GM13977 (cell line): ENCODE data around the gene GMDS.

Experiments
- DNase-seq: peaks from one replicate; pipeline ENCODE4 v3.0.0; 2012; ENCODE audit warnings: low spot score
- in situ Hi-C: fragments of 300-500 bp; cut with MboI; formaldehyde crosslinking; loops from one replicate; pipeline ENCODE4 v1.12.0; 2022; ENCODE audit warnings: low sequenced_read_pairs, low pct_unique_long_range_greater_than_20kb, mixed read lengths, inconsistent platforms; ENCODE audit not compliant: unreplicated experiment
- TF ChIP-seq, protein P1 (sequence below): IDR thresholded peaks from 2 replicates; pipeline ENCODE4 v1.5.1; 2012; ENCODE audit warnings: mild to moderate bottlenecking, control low read depth; ENCODE audit not compliant: insufficient read depth; ENCODE audit errors: extremely low read depth, missing control alignments

Gene GMDS

DNA sequence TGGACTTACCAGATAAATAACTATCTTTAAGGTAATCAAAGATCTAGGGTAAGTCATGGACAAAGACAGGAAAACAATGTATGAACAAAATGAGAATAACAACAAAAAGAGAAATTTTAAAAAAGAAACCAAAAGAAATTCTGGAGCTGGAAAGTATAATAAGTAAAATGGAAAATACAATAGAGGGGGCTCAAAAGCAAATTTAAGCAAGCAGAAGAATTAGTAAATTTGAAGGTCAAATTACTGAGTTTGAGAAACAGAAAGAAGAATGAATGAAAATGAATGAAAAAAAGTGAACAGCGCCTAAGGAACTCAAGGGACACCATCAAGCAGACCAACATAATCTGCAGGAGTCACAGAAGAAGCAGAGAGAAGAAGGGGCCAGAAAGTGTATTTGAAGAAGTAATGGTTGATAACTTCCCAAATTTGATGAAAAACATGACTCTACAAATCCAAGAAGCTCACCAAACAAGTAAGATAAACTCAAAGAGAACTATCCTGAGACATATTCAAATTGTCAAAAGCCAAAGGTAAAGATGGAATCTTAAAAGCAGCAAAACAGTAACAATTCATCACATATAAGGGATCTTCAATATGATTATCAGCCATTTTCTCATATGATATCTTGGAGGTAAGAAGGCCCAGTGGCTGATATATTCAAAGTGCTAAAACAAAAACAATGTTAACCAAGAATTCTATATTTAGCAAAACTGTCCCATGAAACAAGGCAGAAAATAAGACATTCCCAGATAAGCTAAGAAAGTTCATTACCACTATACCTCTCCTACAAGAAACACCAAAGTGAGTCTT, 417.2 kb downstream of the GMDS start:
- DNase-seq = no peak
- in situ Hi-C loops = no loop called here
- TF ChIP-seq, protein P1, sequence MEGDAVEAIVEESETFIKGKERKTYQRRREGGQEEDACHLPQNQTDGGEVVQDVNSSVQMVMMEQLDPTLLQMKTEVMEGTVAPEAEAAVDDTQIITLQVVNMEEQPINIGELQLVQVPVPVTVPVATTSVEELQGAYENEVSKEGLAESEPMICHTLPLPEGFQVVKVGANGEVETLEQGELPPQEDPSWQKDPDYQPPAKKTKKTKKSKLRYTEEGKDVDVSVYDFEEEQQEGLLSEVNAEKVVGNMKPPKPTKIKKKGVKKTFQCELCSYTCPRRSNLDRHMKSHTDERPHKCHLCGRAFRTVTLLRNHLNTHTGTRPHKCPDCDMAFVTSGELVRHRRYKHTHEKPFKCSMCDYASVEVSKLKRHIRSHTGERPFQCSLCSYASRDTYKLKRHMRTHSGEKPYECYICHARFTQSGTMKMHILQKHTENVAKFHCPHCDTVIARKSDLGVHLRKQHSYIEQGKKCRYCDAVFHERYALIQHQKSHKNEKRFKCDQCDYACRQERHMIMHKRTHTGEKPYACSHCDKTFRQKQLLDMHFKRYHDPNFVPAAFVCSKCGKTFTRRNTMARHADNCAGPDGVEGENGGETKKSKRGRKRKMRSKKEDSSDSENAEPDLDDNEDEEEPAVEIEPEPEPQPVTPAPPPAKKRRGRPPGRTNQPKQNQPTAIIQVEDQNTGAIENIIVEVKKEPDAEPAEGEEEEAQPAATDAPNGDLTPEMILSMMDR = no peak

DNA sequence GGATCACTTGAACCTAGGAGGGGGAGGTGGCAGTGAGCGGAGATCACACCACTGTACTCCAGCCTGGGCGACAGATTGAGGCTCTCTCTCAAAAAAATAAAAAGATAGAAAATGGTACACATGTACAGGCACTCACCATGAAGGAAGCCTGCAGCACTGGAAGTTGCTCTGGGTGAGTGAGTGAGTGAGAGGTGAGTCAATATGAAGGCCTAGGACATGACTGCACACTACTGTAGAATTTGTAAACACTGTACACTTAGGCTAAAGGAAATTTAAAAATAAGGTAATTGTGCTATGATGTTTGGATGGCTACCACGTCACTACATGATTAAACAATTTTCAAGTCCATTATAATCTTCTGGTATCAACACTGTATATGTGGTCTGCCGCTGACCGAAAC, 419.5 kb downstream of the GMDS start:
- no peak for DNase-seq
- in situ Hi-C loops = no loop called here
- TF ChIP-seq, protein P1 = no peak

DNA sequence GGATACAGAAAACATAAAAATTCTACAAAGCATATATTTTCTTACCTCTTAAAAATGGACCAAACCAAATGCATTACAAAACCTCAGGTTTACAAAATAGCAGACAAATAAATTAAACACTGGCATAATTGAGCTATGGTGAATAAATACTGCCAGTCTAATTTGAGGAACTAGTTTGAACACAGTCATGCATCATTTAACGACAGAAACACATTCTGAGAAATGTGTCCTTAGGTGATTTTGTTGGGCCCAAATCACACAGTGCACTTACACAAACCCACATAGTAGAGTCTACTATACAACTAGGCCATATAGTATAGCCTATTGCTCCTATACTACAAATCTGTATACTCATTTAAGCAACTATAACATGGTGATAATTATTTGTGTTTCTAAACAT, 420.1 kb downstream of the GMDS start:
- in situ Hi-C loops = no loop called here
- DNase-seq = no peak
- TF ChIP-seq, protein P1 = no peak

DNA sequence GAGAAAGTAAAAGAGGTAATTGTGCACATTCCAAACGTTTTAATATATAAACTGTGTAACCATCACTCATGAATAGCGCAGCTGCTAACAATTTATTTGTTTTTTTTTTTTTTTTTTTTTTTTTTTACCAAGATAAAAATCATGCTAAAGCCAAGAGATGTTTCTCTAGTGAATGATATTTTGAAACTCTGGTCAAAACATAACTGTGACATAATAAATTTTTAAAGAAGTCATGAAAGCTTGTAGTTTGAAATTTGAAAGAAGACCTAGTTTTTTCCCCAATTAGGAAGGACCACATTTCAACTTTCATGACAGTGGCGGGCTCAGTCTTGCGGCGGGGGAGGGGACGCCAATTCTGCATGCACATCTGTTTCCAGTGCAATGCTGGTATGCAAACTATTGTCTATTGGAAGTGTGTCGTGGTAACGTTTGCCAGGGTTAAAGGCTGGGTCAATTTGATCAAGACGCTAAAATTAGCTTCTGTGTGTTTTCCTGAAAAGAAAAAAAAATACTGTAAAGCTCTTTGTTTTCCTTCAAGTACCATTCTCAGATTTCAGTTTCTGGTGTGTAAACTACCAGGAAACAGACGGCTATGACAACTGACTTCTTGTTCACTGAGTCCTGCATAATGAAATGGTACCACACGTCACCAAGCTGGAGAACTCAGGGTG, 423.8 kb downstream of the GMDS start:
- no peak for DNase-seq
- in situ Hi-C loops = no loop called here
- TF ChIP-seq, protein P1 = no peak

DNA sequence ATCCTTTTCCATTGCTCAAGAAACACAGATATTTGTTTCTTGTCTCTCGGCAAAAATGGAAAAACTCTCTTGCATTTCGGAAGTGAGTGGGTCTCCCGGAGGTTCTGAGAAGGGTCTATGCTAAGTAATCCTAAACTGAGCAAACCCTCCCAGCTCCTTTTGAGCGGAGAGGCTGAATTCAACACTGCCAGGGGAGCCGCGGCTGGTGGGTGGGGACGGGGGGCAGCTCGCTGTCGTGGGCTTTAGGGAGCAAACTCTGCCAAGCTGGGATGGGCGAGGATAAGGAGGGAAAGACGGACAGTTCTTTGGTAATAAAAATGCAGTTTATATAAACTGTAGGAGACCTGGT, 424.3 kb downstream of the GMDS start:
- in situ Hi-C loops = no loop called here
- TF ChIP-seq, protein P1 = no peak
- DNase-seq = no peak

DNA sequence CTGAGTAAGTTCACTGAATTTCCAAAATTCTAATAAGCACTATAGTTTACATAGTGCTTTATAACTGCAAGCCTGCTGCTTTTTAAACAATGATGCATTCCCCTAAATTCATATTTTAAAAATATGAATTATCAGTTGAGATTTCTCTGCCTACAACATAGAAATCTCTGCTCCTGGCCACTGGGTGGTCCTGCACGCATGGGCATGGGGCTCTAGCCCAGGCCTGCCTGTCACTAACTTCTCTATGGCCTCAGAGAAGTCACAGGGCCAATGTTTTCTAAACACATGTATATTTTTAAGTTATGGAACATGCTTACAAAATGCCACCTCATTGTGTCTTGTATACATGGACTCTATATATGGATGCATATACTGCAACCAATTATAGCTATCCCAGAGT, 424.7 kb downstream of the GMDS start:
- no peak for DNase-seq
- TF ChIP-seq, protein P1 = no peak
- in situ Hi-C loops = no loop called here
